H54 (cell line): Measurements from ENCODE around the gene MLX.
"Not testable (repeated sequence)": the region's sequence is repeated elsewhere in the genome, so short reads cannot be mapped to it uniquely, and the experiment has no call there.

Experiments used
- DNase-seq: peaks from one replicate; pipeline ENCODE4 v3.0.0; 2011; ENCODE audit warnings: low spot score, mixed read lengths; ENCODE audit not compliant: insufficient read length
- FAIRE-seq: peaks from 3 replicates; lab custom pipeline; 2011; peaks lifted over from hg19 to GRCh38; lab: Jason Lieb, UNC
- POLR2A ChIP-seq: IDR thresholded peaks from 2 replicates; pipeline ENCODE4 v1.6.1; 2011; ENCODE audit warnings: low read depth, mild to moderate bottlenecking, low read length

Gene MLX

DNA sequence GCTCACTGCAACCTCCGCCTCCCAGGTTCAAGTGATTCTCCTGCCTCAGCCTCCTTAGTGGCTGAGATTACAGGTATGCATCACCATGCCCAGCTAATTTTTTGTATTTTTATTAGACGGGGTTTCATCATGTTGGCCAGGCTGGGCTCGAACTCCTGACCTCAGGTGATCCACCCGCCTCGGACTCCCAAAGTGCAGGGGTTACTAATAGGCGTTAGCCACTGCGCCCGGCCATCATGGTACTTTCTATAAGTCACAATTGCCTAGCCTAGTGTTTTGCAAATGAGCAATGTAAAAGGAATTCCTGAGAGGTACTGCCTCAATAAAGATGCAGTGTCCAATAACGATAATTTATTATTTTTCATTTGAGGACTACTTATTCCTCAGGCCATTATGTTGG is 24.5 kb downstream of the MLX start:
- DNase-seq = no peak
- no peak for FAIRE-seq
- TF ChIP-seq POLR2A = no peak

- FAIRE-seq (no peak), DNase-seq (no peak)
- no peak for TF ChIP-seq POLR2A
Observed at GRCh38 chr17:42596386-42596785, 29.5 kb downstream of the MLX start.

DNA sequence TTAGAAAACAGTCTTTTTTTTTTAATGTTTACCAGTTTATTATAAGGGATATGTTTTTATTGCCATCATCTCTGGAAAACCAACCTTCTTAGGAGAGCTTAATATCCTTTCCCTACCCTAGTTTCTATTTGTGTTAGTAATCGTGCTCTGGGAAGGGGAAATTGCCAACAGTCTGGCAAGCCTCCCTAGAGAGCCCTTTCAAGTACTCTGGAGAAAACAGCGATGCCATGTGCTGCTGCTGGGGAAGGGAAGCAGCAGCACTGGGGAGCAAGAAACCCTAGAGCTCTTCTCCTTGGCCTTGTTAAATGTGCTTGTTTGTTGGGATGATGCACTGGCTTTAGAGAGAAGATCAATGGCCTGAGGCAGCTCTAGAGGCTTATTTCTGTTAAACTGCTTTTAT is 32.0 kb downstream of the MLX start:
- TF ChIP-seq POLR2A = no peak
- FAIRE-seq (no peak), DNase-seq (no peak)

GRCh38 chr17:42603318-42603717 is 36.4 kb downstream of the MLX start:
- DNase-seq = no peak
- FAIRE-seq = no peak
- no peak for TF ChIP-seq POLR2A

- DNase-seq = no peak
Observed at GRCh38 chr17:42607769-42608168, 40.9 kb downstream of the MLX start.

DNA sequence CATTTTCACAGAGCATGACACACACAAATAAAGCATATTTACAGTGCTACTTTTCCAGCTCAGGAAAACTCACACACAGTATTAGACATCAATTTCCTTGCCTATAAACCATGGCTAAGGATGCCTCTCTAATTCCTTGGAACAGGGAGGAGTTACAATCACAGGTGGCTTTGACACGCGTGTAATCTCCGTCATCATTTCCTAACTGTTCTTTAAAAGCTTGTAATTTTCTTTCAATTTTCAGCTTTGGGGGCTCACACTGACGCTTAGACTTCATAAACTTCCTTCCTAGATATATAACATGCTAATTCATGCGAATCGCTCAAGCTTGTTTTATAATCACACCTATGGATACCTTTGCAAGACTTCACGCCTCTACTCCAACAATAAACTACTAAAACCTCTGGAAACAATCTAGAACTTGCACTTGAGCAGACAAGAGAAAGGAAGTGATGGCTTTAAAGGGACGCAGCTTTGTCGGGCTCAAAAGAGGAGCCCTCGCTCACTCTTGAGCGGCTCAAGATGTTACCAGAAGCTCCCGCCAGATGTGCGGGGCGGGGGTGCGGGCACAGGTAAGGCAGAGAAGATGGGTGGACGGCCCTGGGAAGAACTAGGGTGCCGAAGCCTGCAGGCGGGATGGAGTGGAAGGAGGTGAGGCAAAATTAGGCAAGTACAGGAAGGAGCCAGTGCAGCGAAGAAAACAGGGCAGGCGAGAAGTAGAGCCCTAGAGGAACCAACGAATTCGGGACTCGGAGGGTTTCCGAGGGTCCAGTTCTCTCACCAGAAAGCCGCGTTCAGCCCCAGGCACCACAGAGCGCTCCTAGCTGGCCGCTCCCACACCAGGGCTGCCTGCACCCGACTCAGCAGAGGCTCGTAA is 41.6 kb downstream of the MLX start:
- no peak for FAIRE-seq
- no peak for DNase-seq
- TF ChIP-seq POLR2A = no peak

More at GRCh38 chr17:42607769-42608168, 40.9 kb downstream of the MLX start:
- TF ChIP-seq POLR2A = no peak
- no peak for FAIRE-seq

GRCh38 chr17:42609182-42609813 is 42.4 kb downstream of the MLX start, which contains the start of the genes RETREG3 and TUBG1:
Gene RETREG3 (minus strand): TSS chr17:42609374. CDS start chr17:42609324, 50 bp downstream.
Gene TUBG1 (plus strand): TSS chr17:42609683. CDS start chr17:42609738, 55 bp downstream.
- peak; percentile 67 for FAIRE-seq

DNA sequence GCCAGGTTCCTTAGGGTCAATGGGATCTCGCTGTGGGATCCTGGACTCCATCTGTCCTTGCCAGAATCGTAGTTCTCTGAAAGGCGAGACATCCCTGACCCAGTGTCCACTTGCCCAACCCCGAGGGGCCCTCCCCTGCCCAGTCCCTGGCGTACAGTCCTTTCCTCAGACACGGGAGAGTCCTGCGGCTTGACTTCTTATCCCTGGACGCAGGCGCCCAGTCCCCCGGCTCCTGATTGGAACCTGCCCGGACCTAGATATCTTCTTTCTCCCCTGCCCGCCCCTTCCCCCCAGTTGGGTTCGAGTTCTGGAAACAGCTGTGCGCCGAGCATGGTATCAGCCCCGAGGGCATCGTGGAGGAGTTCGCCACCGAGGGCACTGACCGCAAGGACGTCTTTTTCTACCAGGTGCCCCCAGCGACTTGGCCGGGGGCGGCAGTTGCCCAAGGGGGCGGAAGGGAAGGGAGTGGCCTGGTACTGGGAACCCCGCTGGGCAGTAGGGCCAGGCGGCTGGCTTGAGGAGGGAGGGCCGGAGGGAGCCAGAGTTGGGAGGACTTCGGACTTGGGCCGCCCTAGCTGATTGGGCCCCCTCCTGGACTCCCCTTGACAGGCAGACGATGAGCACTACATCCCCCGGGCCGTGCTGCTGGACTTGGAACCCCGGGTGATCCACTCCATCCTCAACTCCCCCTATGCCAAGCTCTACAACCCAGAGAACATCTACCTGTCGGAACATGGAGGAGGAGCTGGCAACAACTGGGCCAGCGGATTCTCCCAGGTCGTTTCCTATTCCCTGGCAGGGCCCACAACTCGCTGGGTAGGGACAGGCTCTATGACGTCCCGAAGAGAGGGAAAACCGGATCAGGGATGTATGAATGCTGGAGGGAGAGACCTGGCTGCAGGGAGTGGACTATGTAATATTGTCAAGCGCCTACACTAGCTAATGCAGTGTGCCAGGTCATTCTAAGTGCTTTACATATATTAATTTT is 43.2 kb downstream of the MLX start:
- DNase-seq = peak; percentile 45
- not testable (repeated sequence) for FAIRE-seq

More at GRCh38 chr17:42609182-42609813, 42.4 kb downstream of the MLX start, which contains the start of the genes RETREG3 and TUBG1:
- DNase-seq = peak; percentile 95
- TF ChIP-seq POLR2A = peak; percentile 99

DNA sequence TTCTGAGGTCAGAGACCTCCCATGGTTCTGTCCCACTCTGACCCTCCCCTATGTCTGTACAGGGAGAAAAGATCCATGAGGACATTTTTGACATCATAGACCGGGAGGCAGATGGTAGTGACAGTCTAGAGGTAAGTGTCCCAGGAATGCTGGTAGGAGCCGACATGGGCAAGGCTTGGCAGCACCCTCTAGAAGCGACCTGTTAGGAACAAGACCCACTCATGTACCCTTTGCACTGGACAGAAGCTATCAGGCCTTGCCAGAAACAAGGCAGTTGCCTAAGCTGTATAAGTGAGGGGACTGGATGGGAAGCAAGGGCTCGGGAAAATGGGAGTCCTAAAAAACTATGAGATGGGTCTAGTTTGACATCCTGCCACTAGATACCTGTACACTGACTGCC is 45.1 kb downstream of the MLX start:
- FAIRE-seq = no peak
- TF ChIP-seq POLR2A = no peak
- DNase-seq = no peak

- no peak for FAIRE-seq
- no peak for TF ChIP-seq POLR2A
- no peak for DNase-seq
Observed at GRCh38 chr17:42613699-42614295, 46.9 kb downstream of the MLX start.

DNA sequence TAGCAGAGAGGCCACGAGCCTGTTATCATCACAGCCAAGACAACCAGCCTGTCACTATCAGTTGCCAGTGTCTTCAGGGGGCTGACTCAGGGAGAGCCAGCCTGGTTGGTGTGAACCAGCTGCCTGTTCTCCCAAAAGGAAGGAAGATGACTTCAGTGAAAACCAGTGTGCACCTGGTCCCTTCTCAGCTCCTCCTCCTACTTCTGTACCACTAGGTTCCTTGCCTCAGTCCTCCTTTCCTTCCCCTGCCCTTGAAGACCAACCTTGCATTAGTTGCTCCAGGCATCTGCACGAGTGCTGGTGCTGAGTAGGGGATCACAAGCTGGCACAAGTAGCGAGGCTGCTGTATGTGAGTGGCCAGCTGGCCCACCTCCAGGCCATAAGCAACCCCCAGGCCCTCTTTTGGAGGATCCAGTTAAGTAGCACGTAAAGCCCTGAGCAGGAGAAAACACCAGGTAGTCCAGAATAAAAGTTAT is 51.1 kb downstream of the MLX start:
- TF ChIP-seq POLR2A = no peak
- no peak for FAIRE-seq
- no peak for DNase-seq

DNA sequence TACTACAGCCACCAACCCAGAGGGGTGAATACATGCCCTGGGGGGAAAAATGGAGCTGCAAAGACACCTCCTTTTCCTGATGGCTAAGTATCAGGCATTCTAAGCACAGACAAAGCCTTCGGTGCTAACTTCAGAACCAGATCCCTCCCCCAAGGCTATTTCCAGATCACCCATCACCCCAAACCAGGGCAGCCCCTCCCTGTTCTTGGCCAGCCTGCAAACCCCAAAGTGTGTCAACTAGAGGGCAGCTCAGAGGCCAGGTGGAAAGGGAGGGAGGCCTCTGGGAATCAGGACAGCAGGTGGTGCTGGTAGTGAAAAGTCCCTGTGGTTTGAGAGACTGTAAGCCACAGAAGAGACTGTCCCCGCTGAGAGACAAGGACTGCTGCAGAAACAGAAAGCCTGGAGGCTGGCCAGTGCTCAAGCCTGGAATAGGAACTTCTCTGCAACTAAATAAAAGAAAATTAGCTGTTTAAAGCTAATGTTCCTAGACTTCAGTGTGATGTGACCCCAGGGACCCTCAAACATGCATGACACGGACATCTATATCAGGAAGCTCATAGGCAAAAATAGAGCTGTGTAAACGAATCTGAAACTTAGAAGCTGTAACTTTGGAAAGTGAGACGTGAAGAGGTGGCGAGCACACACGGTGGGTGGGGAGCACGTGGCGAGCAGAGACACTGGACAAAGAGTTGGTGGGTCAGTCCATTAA is 51.7 kb downstream of the MLX start:
- DNase-seq = no peak
- TF ChIP-seq POLR2A = no peak
- no peak for FAIRE-seq

DNA sequence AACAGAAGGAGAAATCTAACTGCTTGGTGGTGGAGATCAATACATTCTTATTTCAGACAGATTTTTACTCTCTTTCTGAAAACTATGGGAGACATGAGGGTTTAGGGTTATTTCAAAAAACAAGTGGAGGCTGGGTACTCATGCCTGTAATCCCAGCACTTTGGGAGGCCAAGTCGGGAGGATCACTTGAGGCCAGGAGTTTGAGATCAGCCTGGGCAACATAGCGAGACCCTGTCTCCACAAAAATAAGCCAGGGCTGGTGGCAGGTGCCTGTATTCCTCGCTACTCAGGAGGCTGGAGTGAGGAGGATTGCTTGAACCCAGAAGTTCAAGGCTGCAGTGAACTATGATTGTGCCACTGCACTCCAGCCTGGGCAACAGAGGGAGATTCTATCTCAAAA is 55.1 kb downstream of the MLX start:
- not testable (repeated sequence) for FAIRE-seq, DNase-seq
